Karpas-422 (cell line): Measurements from ENCODE around the gene PLA2G4E. TPM values are rescaled to one million over a fixed set of nuclear protein-coding genes. Genes with fewer than 3 reads are reported as not detected.

Experiments used
- DNase-seq: peaks from one replicate; pipeline ENCODE4 v3.0.0-alpha.2; 2015
- H2AFZ ChIP-seq: fragments of 200-600 bp; sonication (generic); 2 replicates; pipeline ENCODE4 v1.6.1; 2014; ENCODE audit warnings: antibody characterized with exemption, low read length, mixed read lengths
- H3K27ac ChIP-seq: fragments of 200-600 bp; sonication (generic); 2 replicates; pipeline ENCODE4 v1.5.1; 2014; ENCODE audit warnings: mild to moderate bottlenecking, low read length, moderate library complexity
- H3K27me3 ChIP-seq: fragments of 200-600 bp; sonication (generic); 2 replicates; pipeline ENCODE4 v1.6.1; 2014; ENCODE audit warnings: low read length, mixed read lengths
- H3K36me3 ChIP-seq: fragments of 200-600 bp; sonication (generic); 2 replicates; pipeline ENCODE4 v1.6.1; 2014; ENCODE audit warnings: low read length, mixed read lengths; ENCODE audit not compliant: insufficient read depth
- H3K4me1 ChIP-seq: fragments of 200-600 bp; sonication (generic); 2 replicates; pipeline ENCODE4 v1.6.1; 2014; ENCODE audit warnings: mild to moderate bottlenecking, low read length, mixed read lengths
- H3K4me2 ChIP-seq: fragments of 200-600 bp; sonication (generic); 2 replicates; pipeline ENCODE4 v1.6.1; 2014; ENCODE audit warnings: low read length, low read depth, mild to moderate bottlenecking; ENCODE audit not compliant: poor library complexity, severe bottlenecking
- H3K4me3 ChIP-seq: fragments of 200-600 bp; sonication (generic); 2 replicates; pipeline ENCODE4 v1.5.1; 2014; ENCODE audit warnings: mild to moderate bottlenecking, antibody characterized with exemption, low read length, mixed read lengths
- H3K79me2 ChIP-seq: fragments of 200-600 bp; sonication (generic); 2 replicates; pipeline ENCODE4 v1.6.1; 2014; ENCODE audit warnings: mild to moderate bottlenecking, low read length, mixed read lengths
- H3K9ac ChIP-seq: fragments of 200-600 bp; sonication (generic); 2 replicates; pipeline ENCODE4 v1.6.0; 2014; ENCODE audit warnings: low read length
- H3K9me2 ChIP-seq: fragments of 200-600 bp; sonication (generic), shearing (Covaris generic); replicated peaks from 2 replicates; pipeline ENCODE4 v1.6.0; 2014; ENCODE audit warnings: mild to moderate bottlenecking, low read length, moderate library complexity; ENCODE audit not compliant: insufficient read depth
- H3K9me3 ChIP-seq: fragments of 300-700, 200-600 bp; sonication (generic); 2 replicates; pipeline ENCODE4 v1.6.1; 2014; ENCODE audit warnings: low read length, mixed read lengths
- H4K20me1 ChIP-seq: fragments of 200-600 bp; sonication (generic); 2 replicates; pipeline ENCODE4 v1.6.1; 2014; ENCODE audit warnings: mild to moderate bottlenecking, antibody characterized with exemption, low read length, low read depth; ENCODE audit not compliant: insufficient read depth
- total RNA-seq: library from RNA; depleted of rRNA; stranded (reverse); fragments of >200 nt; shearing (Covaris generic); gene quantifications from 2 replicates; pipeline ENCODE4 v1.2.3, GENCODE V29; 2014; ENCODE audit warnings: low replicate concordance

Gene PLA2G4E
- total RNA-seq, 1 experiment from 2014 or later, result not detected

DNA sequence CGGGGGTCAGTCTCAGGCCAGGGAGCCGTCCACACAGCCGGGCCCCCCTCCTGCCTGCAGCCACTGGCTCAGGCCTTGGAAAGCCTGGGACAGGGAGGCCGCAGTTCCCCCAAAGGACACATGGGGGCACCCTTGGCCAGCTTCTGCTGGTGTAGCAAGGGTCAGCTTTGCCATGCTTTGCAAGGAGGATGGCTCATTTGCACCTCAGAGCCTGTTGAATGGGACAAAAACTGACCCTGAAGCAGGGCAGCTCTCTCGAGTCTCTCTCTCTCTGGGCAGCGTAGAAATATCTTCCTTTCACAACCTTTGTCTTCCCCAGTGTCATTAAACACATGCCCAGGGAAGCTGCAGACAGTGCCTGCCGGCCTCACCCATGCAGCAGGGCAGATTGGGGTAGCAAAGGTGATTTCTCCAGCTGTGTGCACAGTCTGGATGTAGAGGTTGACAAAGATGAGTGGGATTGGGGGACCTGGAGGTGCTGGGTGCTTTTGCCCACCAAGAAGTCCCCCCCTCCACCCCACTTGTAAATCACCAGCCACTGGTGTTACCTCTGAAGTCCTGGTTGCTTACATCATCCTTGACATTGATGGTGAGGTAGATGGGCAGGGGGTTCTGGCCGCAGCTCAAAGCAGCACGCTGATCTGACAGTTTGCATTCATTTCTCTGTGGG, 31.1 kb downstream of the PLA2G4E start:
- no peaks in the 10 kb centered on the region for H3K79me2 ChIP-seq
- H3K27me3 ChIP-seq, result no peaks in the 10 kb centered on the region
- no peaks in the 10 kb centered on the region for H3K4me1 ChIP-seq
- no peaks in the 10 kb centered on the region for H3K9me2 ChIP-seq
- H3K9ac ChIP-seq, result no peak overlapping the region
- DNase-seq, result peak; percentile 90
- no peak overlapping the region for H3K4me2 ChIP-seq
- H3K4me3 ChIP-seq, result no peak overlapping the region
- H4K20me1 ChIP-seq, result no peaks in the 10 kb centered on the region
- no peak overlapping the region for H3K27ac ChIP-seq
- H3K9me3 ChIP-seq, result no peaks in the 10 kb centered on the region
- no peak overlapping the region for H2AFZ ChIP-seq
- no peaks in the 10 kb centered on the region for H3K36me3 ChIP-seq

DNA sequence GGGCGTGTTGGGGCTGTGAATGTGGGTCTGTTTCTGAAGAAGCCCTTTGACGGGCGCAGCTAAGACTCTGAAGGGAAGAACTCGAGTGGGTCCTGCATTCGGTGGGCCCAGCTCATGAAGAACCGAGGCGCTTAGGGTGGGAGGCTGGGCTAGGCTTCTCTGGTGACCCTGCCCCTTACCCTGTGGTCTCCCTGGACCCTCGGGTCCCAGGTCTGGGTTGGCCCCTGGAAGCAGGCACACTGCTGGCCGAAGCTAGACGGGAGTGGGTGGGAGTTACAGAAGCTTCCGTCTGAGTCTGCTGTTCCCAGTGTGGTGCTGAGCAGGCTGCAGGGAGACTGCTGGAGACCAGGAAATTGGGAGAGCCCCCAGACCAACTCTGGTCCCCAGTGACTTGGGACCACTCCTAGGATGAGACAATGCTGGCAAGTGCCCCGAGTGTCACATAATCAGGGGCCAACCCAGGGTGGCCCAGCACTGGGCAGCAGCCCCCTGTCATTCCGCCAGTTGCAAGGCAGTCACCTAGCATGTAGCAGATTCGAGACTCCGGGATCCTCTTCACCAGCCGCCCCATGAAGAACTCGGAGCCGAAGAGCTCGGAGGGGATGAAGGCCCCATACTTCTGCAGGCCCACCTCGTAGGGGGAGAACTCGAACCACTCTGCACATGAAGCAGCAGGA, 31.8 kb downstream of the PLA2G4E start:
- H3K27me3 ChIP-seq, result no peaks in the 10 kb centered on the region
- DNase-seq, result no peak
- H3K79me2 ChIP-seq, result no peaks in the 10 kb centered on the region
- H3K4me2 ChIP-seq, result no peak overlapping the region
- H3K4me3 ChIP-seq, result no peak overlapping the region
- no peaks in the 10 kb centered on the region for H4K20me1 ChIP-seq
- no peaks in the 10 kb centered on the region for H3K4me1 ChIP-seq
- H2AFZ ChIP-seq, result no peak overlapping the region
- no peak overlapping the region for H3K27ac ChIP-seq
- H3K9me2 ChIP-seq, result no peaks in the 10 kb centered on the region
- no peak overlapping the region for H3K9ac ChIP-seq
- no peaks in the 10 kb centered on the region for H3K36me3 ChIP-seq
- no peaks in the 10 kb centered on the region for H3K9me3 ChIP-seq

DNA sequence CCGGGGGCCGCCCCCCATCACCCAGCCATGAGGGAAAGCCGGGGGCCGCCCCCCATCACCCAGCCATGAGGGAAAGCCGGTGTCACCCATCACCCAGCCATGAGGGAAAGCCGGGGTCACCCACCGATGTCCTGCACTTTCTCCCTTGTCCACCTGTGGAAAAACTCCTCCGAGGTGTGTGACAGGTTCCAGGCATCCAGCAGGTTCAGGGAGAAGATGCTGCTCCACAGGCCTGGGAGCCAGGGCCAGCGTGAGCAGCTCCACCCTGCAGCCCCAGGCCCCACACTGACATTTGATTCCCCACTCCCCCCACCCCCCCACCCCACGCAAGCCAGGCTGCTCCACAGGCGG, 32.9 kb downstream of the PLA2G4E start:
- H3K4me3 ChIP-seq, result no peak overlapping the region
- H3K27ac ChIP-seq, result no peak overlapping the region
- no peaks in the 10 kb centered on the region for H3K79me2 ChIP-seq
- no peaks in the 10 kb centered on the region for H3K27me3 ChIP-seq
- DNase-seq, result no peak
- no peaks in the 10 kb centered on the region for H3K9me3 ChIP-seq
- H3K9ac ChIP-seq, result no peak overlapping the region
- H3K36me3 ChIP-seq, result no peaks in the 10 kb centered on the region
- H2AFZ ChIP-seq, result no peak overlapping the region
- no peak overlapping the region for H3K4me2 ChIP-seq
- no peaks in the 10 kb centered on the region for H4K20me1 ChIP-seq
- no peaks in the 10 kb centered on the region for H3K9me2 ChIP-seq
- H3K4me1 ChIP-seq, result no peaks in the 10 kb centered on the region

DNA sequence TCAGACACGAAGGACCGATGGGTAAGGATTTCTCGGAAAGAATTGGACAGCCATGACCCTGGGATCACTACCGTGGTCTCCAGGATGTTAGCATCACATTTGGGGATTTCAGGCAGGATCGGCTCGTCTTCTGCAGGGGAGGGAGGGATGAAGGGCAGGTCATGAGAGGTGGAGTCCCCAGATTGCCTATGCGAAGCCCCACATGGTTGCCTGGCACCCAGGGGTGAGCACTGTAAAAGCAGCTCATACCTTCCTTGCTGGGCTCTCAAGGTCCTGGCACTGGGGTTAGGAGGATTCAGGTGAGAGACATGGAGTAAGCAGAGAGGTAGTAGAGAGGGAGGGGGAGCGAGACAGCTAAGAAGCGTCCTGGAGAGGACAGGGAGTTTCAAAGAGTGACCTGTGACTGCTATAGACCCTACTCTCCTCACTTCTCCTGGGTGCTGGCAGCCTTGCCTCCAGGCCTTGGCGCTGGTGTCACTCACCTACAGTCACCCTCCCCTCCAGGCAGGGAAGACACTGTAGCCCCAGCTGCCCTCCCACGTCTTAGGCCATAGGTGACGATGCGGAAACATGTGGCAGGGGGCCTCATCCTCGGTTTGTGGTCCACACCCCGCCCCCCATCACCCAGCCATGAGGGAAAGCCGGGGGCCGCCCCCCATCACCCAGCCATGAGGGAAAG, 33.5 kb downstream of the PLA2G4E start:
- no peaks in the 10 kb centered on the region for H4K20me1 ChIP-seq
- no peaks in the 10 kb centered on the region for H3K36me3 ChIP-seq
- no peak for DNase-seq
- H3K9ac ChIP-seq, result no peak overlapping the region
- no peaks in the 10 kb centered on the region for H3K9me3 ChIP-seq
- no peaks in the 10 kb centered on the region for H3K79me2 ChIP-seq
- no peaks in the 10 kb centered on the region for H3K9me2 ChIP-seq
- no peak overlapping the region for H3K27ac ChIP-seq
- no peak overlapping the region for H3K4me3 ChIP-seq
- no peaks in the 10 kb centered on the region for H3K27me3 ChIP-seq
- no peaks in the 10 kb centered on the region for H3K4me1 ChIP-seq
- H3K4me2 ChIP-seq, result no peak overlapping the region
- H2AFZ ChIP-seq, result no peak overlapping the region

DNA sequence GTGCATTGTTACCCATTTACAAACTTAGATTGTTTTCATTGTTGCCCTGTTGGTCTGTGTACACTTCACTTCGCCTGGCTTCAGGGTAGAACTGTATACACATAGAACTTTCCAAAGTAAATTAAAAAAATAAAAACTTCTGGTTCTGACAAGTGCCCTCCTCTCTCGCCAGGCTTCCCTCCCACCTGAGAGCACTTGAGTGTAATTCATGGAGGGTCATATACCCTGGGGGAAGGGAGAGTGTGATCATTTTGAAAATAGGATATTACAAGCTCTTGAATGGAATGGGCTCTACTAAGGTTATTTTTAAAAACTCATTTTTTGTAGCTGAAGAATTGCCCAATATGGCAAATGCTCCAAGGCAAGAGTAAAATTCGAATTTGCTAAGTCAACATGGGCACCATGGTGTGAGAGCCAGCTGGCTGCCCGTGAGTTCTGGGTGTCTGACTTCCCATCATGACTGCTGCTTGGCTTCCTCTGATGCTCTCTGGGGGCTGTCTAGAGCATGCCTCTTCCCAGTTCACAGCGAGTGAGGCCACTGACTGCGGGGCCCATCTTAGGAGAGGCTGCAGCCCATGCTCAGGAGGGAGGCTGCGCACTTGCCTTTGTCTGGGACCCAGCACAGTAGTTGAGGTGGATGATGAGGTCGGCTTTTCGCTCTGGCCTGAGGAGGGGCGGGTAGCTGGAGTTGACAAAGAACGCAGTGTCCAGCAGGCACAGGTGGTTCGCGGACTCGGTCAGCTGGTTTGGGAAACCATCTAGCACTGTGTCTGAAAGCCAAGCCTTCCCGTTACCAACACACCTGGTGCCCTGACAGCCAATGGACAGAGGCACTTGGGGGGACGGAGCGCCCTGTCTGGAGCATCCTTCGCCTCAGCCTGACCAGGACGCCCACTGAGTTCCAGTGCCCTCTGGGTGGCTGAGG, 35.3 kb downstream of the PLA2G4E start:
- Histone ChIP-seq H3K9me2 (no peaks in the 10 kb centered on the region), H4K20me1 (no peaks in the 10 kb centered on the region), H3K27me3 (no peaks in the 10 kb centered on the region), H3K27ac (no peak overlapping the region), H3K79me2 (no peaks in the 10 kb centered on the region), H3K4me3 (no peak overlapping the region), H3K36me3 (no peaks in the 10 kb centered on the region), H3K9ac (no peak overlapping the region), H3K9me3 (no peaks in the 10 kb centered on the region), H3K4me2 (no peak overlapping the region), H3K4me1 (no peaks in the 10 kb centered on the region), H2AFZ (no peak overlapping the region)
- DNase-seq, result no peak

DNA sequence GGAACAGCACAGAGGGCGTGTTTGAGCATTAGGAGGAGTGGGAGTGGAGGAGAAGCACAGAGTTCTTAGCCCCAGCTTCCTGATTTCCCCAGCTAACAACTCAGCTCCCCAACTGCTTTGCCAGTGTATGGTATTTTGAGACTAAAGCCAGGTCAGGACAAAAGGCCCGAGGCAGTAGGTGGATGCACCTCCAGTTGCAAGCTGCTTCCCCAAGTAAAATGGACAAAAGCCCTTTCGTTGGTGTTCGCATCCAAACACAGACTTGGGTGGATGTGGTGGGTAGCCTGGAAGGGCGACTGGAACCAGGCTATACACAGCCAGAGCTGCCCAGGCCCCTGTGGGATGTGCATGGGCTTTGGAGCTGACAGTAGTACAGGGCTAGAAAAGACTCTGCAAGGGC, 36.2 kb downstream of the PLA2G4E start:
- H3K27me3 ChIP-seq, result no peaks in the 10 kb centered on the region
- no peaks in the 10 kb centered on the region for H3K36me3 ChIP-seq

DNA sequence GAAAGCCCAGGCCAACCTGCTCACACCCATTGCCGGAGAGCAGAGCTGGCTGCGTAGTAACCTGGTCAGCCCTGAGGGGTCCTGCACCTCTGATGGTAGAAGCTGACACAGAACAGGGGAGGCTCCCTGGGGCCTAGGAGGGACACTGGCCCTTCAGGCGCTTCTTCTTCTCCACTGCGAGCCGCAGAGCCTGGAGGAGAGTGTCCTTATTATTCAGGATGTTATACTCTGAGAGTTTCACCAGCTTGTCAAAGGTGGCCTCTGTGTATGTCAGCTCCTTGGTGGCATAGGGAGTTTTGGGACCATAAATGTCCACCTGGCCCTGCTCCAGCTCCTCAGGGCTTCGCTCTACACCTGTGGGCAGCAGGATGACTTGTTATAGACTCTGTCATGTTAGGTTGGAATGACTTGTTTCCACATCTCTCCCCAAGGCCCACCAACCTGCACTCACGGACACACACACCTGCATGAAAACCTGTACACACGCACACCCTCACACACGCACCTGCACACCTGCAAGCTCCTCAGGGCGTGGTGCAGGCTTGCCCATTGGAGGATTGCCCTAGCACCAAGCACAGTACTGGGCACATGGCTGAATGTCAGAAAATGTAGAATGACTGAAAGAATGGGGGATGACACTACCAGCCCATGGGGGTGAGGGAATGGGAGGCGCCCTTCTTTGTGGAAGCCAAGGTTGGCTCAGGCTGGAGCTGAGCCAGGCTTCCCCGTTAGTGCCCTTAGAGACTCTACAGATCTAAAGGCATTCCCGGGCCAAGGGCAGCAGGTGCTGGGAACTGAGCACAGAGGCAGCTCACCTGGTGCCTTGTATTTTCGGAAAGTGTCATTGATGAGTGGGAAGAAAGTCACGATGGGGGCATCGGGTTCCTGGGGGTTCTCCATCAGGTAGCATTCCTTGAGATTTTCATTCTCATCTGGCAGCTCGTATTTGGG, 36.9 kb downstream of the PLA2G4E start:
- H3K36me3 ChIP-seq, result no peaks in the 10 kb centered on the region
- no peaks in the 10 kb centered on the region for H3K4me1 ChIP-seq
- no peak for DNase-seq
- no peaks in the 10 kb centered on the region for H3K9me2 ChIP-seq
- H3K79me2 ChIP-seq, result no peaks in the 10 kb centered on the region
- no peak overlapping the region for H3K27ac ChIP-seq
- no peaks in the 10 kb centered on the region for H3K27me3 ChIP-seq
- no peak overlapping the region for H3K4me2 ChIP-seq
- no peak overlapping the region for H3K9ac ChIP-seq
- no peaks in the 10 kb centered on the region for H3K9me3 ChIP-seq
- H4K20me1 ChIP-seq, result no peaks in the 10 kb centered on the region
- H3K4me3 ChIP-seq, result no peak overlapping the region
- no peak overlapping the region for H2AFZ ChIP-seq

More for the DNA sequence above, 36.2 kb downstream of the PLA2G4E start:
- Histone ChIP-seq H2AFZ (no peak overlapping the region), H3K27ac (no peak overlapping the region), H3K9me3 (no peaks in the 10 kb centered on the region), H3K4me1 (no peaks in the 10 kb centered on the region), H3K79me2 (no peaks in the 10 kb centered on the region), H3K4me2 (no peak overlapping the region), H3K9ac (no peak overlapping the region), H3K9me2 (no peaks in the 10 kb centered on the region), H4K20me1 (no peaks in the 10 kb centered on the region), H3K4me3 (no peak overlapping the region)
- no peak for DNase-seq
